ENCODE measurements around the gene KIDINS220.
A peak's percentile ranks its signal among the peaks of the same experiment; 100 is the strongest.

Gene KIDINS220

DNA sequence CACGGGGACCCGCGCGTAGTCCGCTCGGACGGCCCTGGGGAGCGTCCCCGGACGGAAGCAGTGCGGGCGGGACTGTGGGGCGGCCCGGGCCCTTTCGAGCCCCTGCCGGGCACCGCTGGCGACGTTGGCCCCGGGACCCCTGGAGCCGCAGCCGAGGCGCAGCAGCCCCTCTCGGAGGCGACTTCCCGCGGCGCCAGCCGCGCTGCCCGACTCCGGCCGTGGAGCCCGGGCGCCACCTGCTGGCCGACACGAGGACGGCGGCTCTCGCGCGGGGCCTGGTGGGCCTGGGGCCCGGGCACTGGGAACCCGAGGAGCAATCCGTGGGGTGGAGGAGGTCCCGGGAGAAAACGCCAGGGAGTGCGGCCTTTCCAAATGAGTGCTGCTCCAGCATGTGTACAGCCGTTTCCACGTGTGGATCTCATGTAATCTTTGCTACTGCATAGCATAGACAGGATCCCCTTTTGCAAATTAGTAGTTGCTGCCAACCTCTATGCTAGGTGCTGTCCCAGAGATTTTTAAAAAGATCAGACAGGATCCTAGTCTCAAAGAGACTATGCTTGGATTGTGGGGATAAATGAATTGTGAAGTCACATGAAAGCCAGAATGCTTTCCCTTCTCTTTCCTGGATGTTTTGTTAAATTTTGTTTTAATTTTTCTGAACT is 151.6 kb downstream of the KIDINS220 start:
- peak; percentile 53 for DNase-seq

DNA sequence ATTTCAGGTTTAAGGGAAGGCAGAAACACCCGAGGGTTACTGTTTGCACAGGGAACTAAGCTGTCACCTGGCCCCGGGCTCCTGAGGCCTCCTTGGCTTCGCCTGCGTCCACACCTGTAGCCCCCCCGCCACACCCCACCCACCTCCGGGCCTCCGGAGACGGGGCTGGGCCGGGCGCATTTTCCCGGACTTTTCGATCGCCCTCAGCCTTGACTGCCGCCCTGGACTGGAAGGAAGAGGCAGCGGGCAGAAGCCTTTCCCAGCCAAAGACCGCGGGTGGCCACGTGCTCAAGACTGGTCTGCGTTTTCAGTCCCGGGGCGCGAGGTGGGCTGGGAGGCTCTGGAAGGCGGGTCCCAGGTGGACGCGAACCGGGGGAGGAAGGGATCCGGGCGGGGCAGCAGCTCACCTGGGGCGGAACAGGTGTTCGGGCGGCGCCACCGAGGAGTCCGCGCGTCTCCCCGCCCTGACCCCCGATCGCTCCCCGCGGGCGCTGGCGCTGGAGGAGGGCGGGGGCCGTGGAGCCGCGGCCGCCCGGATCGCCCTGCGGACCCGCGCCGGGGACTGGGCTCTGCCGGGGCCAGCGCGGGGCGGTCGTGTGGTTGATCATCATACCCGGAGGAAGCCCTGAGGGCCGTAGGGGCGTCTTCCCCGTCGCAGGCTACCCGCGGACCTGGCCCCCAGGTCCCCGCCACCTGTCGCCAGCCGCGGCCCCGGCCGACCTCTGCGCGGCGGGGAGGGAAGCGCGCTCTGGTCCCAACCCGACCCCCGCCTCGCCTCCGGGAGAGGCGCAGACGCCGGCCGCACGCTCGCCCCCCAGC is 152.3 kb downstream of the KIDINS220 start:
- DNase-seq, result peak; percentile 65

- peak; percentile 39 for DNase-seq
Observed at GRCh38 chr2:8684540-8684877, 152.9 kb downstream of the KIDINS220 start.

- DNase-seq, result peak; percentile 74
Observed at GRCh38 chr2:8682719-8683667, 154.4 kb downstream of the KIDINS220 start.

DNA sequence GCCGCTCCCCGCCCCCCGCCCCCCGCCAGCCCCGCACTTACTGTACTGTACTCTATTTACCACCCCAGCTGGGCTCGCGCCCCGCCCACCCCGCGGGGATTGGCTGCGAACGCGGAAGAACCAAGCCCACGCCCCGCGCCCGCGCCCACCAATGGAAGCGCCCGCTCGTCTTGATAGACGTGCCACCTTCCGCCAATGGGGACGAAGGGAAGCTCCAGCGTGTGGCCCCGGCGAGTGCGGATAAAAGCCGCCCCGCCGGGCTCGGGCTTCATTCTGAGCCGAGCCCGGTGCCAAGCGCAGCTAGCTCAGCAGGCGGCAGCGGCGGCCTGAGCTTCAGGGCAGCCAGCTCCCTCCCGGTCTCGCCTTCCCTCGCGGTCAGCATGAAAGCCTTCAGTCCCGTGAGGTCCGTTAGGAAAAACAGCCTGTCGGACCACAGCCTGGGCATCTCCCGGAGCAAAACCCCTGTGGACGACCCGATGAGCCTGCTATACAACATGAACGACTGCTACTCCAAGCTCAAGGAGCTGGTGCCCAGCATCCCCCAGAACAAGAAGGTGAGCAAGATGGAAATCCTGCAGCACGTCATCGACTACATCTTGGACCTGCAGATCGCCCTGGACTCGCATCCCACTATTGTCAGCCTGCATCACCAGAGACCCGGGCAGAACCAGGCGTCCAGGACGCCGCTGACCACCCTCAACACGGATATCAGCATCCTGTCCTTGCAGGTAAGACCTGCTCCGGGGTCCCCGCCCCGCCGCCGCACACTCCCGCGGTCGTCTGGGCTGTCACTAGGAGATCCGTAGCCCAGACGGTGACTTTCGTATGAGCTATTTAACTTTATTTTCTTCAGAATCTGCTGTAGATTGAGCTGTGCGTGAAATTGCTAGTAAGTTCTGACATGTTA is 155.4 kb downstream of the KIDINS220 start, which contains the start of gene ID2:
TSS of gene ID2 (plus strand) at position 271 of the 907 bp plus-strand sequence. CDS start at position 381, 110 bp downstream.
- DNase-seq, result peak; percentile 99

- DNase-seq, result peak; percentile 79
Observed at GRCh38 chr2:8680822-8681760, 156.3 kb downstream of the KIDINS220 start.

- peak; percentile 43 for DNase-seq
Observed at GRCh38 chr2:8679827-8680731, 157.3 kb downstream of the KIDINS220 start.

GRCh38 chr2:8679567-8679826 is 157.9 kb downstream of the KIDINS220 start:
- no peak for DNase-seq
